AG09309 (cell line): ENCODE measurements around the gene DENND6A.

Experiments
- DNase-seq: peaks from one replicate; pipeline ENCODE4 v3.0.0-alpha.2; 2010; ENCODE audit warnings: low read depth
- H3K4me3 ChIP-seq: 2 replicates; pipeline ENCODE4 v1.5.1; 2011; ENCODE audit warnings: mild to moderate bottlenecking, low read depth, low read length, moderate library complexity; ENCODE audit not compliant: control insufficient read depth
- TF ChIP-seq, protein P1 (sequence below): IDR thresholded peaks from 2 replicates; pipeline ENCODE4 v1.5.1; 2011; ENCODE audit warnings: mild to moderate bottlenecking, low read depth, low read length, inconsistent platforms; ENCODE audit not compliant: insufficient read depth, control insufficient read depth; ENCODE audit errors: missing control alignments

DENND6A gene

DNA sequence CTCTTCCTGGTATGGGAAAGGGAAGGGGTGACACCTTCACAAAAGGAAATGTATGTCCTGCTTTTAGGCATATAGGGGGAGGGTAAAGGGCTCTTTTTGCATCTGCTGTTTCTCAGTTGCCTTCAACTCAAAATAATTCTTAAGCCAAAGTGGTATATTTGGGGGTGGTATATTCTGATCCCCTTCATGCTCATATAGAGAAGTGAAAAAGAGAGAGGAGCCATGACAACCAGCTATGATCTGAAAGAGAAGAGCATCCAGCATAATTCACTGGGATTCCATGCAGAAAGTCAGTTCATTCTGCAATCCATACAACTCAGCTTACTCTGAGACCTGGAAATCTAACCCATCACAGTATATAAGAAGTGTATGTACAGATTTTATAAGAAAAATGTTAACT lies 22.3 kb downstream of the DENND6A start:
- DNase-seq, result no peak
- H3K4me3 ChIP-seq, result no peak overlapping the region
- TF ChIP-seq, protein P1, sequence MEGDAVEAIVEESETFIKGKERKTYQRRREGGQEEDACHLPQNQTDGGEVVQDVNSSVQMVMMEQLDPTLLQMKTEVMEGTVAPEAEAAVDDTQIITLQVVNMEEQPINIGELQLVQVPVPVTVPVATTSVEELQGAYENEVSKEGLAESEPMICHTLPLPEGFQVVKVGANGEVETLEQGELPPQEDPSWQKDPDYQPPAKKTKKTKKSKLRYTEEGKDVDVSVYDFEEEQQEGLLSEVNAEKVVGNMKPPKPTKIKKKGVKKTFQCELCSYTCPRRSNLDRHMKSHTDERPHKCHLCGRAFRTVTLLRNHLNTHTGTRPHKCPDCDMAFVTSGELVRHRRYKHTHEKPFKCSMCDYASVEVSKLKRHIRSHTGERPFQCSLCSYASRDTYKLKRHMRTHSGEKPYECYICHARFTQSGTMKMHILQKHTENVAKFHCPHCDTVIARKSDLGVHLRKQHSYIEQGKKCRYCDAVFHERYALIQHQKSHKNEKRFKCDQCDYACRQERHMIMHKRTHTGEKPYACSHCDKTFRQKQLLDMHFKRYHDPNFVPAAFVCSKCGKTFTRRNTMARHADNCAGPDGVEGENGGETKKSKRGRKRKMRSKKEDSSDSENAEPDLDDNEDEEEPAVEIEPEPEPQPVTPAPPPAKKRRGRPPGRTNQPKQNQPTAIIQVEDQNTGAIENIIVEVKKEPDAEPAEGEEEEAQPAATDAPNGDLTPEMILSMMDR, result no peak

DNA sequence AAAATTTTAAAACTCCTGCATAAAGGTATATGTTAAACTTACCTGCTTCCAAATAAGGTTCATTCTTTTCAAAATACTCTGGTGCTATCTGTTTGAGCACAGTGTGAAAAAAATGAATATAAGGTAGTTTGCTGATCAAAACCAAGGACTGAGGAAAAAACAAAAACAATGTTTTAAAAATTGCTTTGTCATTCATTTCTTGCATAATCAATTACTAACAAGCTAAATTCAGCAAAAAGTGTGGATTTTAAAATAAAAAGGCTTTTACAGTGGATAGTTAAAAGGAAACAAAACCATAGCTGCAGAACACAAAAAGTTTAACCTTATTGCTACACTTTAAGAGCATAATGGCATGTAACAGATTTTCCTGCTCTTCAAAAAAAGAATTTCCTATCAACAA lies 31.5 kb downstream of the DENND6A start:
- DNase-seq, result no peak
- no peak overlapping the region for H3K4me3 ChIP-seq
- TF ChIP-seq, protein P1, result no peak

DNA sequence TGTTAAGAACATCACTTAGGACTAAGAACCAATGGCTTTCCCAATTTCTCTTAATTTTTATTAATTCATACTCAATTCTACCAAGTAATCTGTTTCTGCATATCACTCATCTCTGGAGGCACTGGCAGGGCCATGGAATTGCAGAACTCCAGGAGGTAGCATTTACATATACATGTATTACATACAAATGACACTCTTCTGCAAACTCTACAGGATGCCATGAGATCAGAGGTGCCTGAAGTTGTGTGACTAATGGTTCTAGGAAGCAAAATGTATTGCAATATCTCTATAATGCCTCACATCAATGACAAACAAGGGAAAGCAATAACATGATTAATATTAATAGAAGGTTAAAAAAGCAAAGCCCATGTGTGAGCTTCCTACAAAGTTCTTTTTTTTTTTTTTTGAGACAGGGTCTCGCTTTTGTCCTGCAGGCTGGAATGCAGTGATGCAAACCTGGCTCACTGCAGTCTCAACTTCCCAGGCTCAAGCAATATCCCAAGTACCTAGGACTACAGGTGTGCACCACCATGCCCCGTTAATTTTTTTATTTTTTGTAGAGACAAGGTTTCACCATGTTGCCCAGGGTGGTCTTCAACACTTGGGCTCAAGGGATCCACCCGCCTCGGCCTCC lies 33.0 kb downstream of the DENND6A start:
- H3K4me3 ChIP-seq, result no peak overlapping the region
- no peak for DNase-seq
- TF ChIP-seq, protein P1, result no peak

DNA sequence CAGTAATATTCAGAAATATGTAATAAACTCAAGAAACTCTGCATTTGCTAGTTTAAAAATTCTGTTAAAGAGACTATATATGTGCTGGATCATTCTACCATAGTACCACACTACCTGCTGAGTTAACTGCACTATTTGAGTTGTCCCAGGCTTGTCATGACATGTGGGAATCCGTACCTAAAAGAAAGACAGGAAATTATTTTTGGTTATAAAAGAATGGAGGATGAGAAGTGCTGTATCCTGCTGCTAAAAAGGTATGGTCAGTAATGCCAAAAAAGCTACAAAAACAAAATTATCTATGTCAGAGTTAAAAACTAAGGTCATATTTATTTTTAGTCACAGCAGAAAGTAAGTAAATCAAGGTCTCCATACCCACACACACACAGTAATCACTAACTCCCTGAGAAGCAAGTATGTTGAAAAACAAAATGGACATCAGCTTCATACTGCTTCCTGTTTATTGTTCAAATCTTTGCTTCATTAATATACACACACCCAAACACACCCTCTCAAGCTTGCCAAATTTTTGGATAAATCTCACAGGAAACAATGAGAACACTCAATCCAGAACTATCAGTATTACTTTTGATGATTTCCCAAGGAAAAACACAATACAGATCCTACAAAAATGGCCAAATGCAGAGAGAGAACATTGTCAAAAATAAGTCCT lies 33.7 kb downstream of the DENND6A start:
- no peak overlapping the region for H3K4me3 ChIP-seq
- TF ChIP-seq, protein P1, result no peak
- DNase-seq, result no peak

DNA sequence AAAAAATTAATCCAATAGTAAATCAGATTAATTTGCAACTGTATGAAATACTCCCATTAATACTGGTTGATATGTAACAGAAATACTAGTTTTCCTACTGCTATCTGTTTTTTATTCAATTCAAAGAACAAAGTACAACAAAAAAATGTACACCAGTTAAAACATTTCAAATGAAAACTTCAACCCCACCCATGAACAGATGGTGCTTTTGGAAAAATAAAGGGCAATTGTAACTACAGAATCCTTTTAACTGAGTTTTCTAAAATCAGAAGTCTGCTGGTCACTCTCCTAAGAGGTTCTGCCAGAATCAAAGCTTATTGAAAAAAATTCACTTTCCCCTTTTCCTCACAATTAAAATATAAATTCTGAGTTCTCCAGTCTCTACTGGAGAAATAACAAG lies 34.3 kb downstream of the DENND6A start:
- no peak for DNase-seq
- no peak overlapping the region for H3K4me3 ChIP-seq
- TF ChIP-seq, protein P1, result no peak

DNA sequence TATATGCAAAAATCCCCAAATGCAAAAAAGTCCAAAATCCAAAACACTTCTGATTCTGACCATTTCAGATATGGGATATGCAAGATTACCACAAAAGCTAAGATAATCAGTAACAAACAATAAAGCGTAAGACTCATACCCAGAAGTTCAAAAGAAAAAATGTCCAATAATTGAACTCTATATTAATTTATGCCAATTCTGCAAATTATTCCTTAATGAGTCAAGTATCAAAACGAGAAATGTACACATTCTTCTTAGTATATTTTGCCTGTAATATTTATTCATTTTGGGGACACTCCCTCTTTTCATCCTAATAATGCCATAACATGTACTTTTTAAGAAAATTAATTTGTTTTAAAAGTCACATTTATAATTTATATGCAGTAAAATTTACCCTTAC lies 37.1 kb downstream of the DENND6A start:
- TF ChIP-seq, protein P1, result no peak
- no peak for DNase-seq
- H3K4me3 ChIP-seq, result no peak overlapping the region

DNA sequence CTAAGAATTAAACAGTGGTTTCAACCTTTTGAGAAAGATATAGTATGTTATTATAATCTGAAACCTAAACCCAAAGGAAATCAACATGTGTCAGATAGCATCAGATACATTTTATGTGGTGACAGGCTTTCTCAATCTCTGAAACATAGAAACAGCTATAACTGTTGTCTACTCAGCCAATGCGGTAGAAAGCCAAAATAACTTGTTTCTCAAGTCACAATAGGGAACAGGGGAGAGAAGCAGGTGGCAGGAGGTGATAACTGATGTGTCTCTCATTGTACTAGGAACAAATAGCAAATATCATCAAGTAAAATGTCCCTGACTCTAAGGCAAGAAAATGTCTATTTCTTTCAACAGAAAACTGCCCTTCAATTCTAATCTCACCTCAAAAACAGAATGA lies 38.6 kb downstream of the DENND6A start:
- DNase-seq, result no peak
- TF ChIP-seq, protein P1, result no peak
- H3K4me3 ChIP-seq, result no peak overlapping the region
